PC-9 (cell line): ENCODE data around the gene PITX1. TPM values are rescaled to one million over a fixed set of nuclear protein-coding genes. Genes with fewer than 3 reads are reported as not detected.

Experiments
- BruUV-seq: library from RNA; stranded (reverse); fragments of 400-500 nt; replicated peaks from 2 replicates; lab custom pipeline; 2021; lab: Mats Ljungman, UMichigan
- CTCF ChIA-PET: fragments of 300-600 bp; sonication (Branson Sonifier 250); formaldehyde crosslinking; loops from one replicate; lab custom pipeline; 2022; ENCODE audit warnings: antibody characterized with exemption; lab: Charles Lee
- POLR2A ChIA-PET: fragments of 300-600 bp; sonication (Branson Sonifier 250); formaldehyde crosslinking; loops from one replicate; lab custom pipeline; 2022; ENCODE audit warnings: antibody characterized with exemption; ENCODE audit not compliant: unreplicated experiment; lab: Charles Lee
- DNase-seq, 2 experiments: peaks; one replicate each; pipeline versions ENCODE4 v3.0.0 to v3.0.0-alpha.2; 2015 to 2022; ENCODE audit warnings: mixed read lengths in 1 of 2
- H2AFZ ChIP-seq: fragments of 200-600 bp; sonication (generic); 2 replicates; pipeline ENCODE4 v1.8.1; 2017; ENCODE audit warnings: antibody characterized with exemption
- H3F3A ChIP-seq: fragments of 200-600 bp; sonication (generic); 2 replicates; pipeline ENCODE4 v1.8.1; 2017; ENCODE audit warnings: antibody characterized with exemption, mild to moderate bottlenecking, low read depth; ENCODE audit not compliant: insufficient read depth
- H3K27ac ChIP-seq: fragments of 200-600 bp; sonication (generic); 2 replicates; pipeline ENCODE4 v1.6.1; 2016; ENCODE audit warnings: mixed run types
- H3K27me3 ChIP-seq: fragments of 200-600 bp; sonication (generic); 2 replicates; pipeline ENCODE4 v1.6.1; 2016; ENCODE audit warnings: low read depth, mixed run types; ENCODE audit not compliant: insufficient read depth
- H3K36me3 ChIP-seq: fragments of 200-600 bp; sonication (generic); 2 replicates; pipeline ENCODE4 v1.6.1; 2016; ENCODE audit warnings: low read depth, mixed run types
- H3K4me1 ChIP-seq: fragments of 200-600 bp; sonication (generic); replicated peaks from 2 replicates; pipeline ENCODE4 v1.6.1; 2016; ENCODE audit warnings: mixed run types; ENCODE audit not compliant: insufficient read depth
- H3K4me2 ChIP-seq: fragments of 200-600 bp; sonication (generic); 2 replicates; pipeline ENCODE4 v1.6.1; 2017; ENCODE audit warnings: mixed run types
- H3K4me3 ChIP-seq: fragments of 200-600 bp; sonication (generic); 2 replicates; pipeline ENCODE4 v1.6.1; 2016; ENCODE audit warnings: mixed run types
- H3K79me2 ChIP-seq: fragments of 200-600 bp; sonication (generic); 2 replicates; pipeline ENCODE4 v1.6.1; 2017; ENCODE audit warnings: low read depth, mixed run types
- H3K9me2 ChIP-seq: fragments of 200-600 bp; sonication (generic); 2 replicates; pipeline ENCODE4 v1.8.1; 2017; ENCODE audit warnings: mild to moderate bottlenecking; ENCODE audit not compliant: insufficient read depth
- H3K9me3 ChIP-seq: fragments of 200-600 bp; sonication (generic); 2 replicates; pipeline ENCODE4 v1.8.1; 2016; ENCODE audit warnings: low read depth; ENCODE audit not compliant: insufficient read depth
- H4K20me1 ChIP-seq: fragments of 200-600 bp; sonication (generic); 2 replicates; pipeline ENCODE4 v1.8.1; 2017; ENCODE audit not compliant: insufficient read depth
- CTCF ChIP-seq: fragments of 200-600 bp; sonication (generic); conservative IDR thresholded peaks from 2 replicates; pipeline ENCODE4 v1.6.1; 2017; ENCODE audit warnings: mixed run types, antibody characterized with exemption, mild to moderate bottlenecking, moderate library complexity
- EZH2 ChIP-seq: fragments of 200-600 bp; sonication (generic); IDR thresholded peaks from 2 replicates; pipeline ENCODE4 v1.8.0; 2017; ENCODE audit warnings: antibody characterized with exemption, low read depth
- intact Hi-C: fragments of 100-400 bp; cut with micrococcal nuclease; formaldehyde crosslinking; loops from one replicate; pipeline ENCODE4 v1.10.0; 2022; ENCODE audit not compliant: unreplicated experiment
- total RNA-seq: library from RNA; stranded (reverse); gene quantifications from 2 replicates; pipeline ENCODE4 v1.2.3, GENCODE V29; 2021

The PITX1 gene
- total RNA-seq, 1 experiment from 2014 or later, result 27.8 TPM

GRCh38 chr5:135008981-135009735, 24.9 kb downstream of the PITX1 start:
- CTCF ChIA-PET, result no interaction called here
- POLR2A ChIA-PET, result no interaction called here

GRCh38 chr5:135008556-135008955, 25.5 kb downstream of the PITX1 start:
- Histone ChIP-seq H3K79me2 (no peaks in the 10 kb centered on the region), H3K27me3 (no peaks in the 10 kb centered on the region), H3F3A (no peaks in the 10 kb centered on the region), H3K4me1 (no peaks in the 10 kb centered on the region), H3K4me2 (no peak overlapping the region), H3K9me3 (no peaks in the 10 kb centered on the region; the same call in 1 of the 2 replicates), H3K27ac (no peak overlapping the region), H2AFZ (no peak overlapping the region), H4K20me1 (no peaks in the 10 kb centered on the region), H3K36me3 (no peaks in the 10 kb centered on the region), H3K9me2 (no peaks in the 10 kb centered on the region), H3K4me3 (no peak overlapping the region)
- intact Hi-C loops, result no loop called here
- no peak for DNase-seq
- CTCF ChIA-PET, result no interaction called here
- BruUV-seq, result no TSS peak
- TF ChIP-seq EZH2, result no peak
- no peak for TF ChIP-seq CTCF
- POLR2A ChIA-PET, result no interaction called here

More at GRCh38 chr5:135008981-135009735, 24.9 kb downstream of the PITX1 start:
- H4K20me1 ChIP-seq, result no peaks in the 10 kb centered on the region
- H3K27me3 ChIP-seq, result no peaks in the 10 kb centered on the region
- no TSS peak for BruUV-seq
- DNase-seq, result no peak
- no peaks in the 10 kb centered on the region for H3K4me1 ChIP-seq
- H3K79me2 ChIP-seq, result no peaks in the 10 kb centered on the region
- no peaks in the 10 kb centered on the region for H3K9me3 ChIP-seq
- H3F3A ChIP-seq, result no peaks in the 10 kb centered on the region
- no peak overlapping the region for H3K4me2 ChIP-seq
- no peak overlapping the region for H3K27ac ChIP-seq
- no peak overlapping the region for H3K4me3 ChIP-seq
- H3K36me3 ChIP-seq, result no peaks in the 10 kb centered on the region
- no peaks in the 10 kb centered on the region for H3K9me2 ChIP-seq
- no peak overlapping the region for H2AFZ ChIP-seq
- TF ChIP-seq EZH2 (no peak), CTCF (no peak)
- intact Hi-C loops, result no loop called here

GRCh38 chr5:135007749-135008363, 26.2 kb downstream of the PITX1 start:
- Histone ChIP-seq H3K36me3 (no peaks in the 10 kb centered on the region), H3K4me1 (no peaks in the 10 kb centered on the region), H3K4me3 (no peak overlapping the region), H3K27ac (no peak overlapping the region), H3K27me3 (no peaks in the 10 kb centered on the region), H4K20me1 (no peaks in the 10 kb centered on the region), H3K4me2 (no peak overlapping the region), H2AFZ (no peak overlapping the region), H3K9me3 (no peaks in the 10 kb centered on the region; the same call in 1 of the 2 replicates), H3F3A (no peaks in the 10 kb centered on the region), H3K79me2 (no peaks in the 10 kb centered on the region), H3K9me2 (no peaks in the 10 kb centered on the region)
- POLR2A ChIA-PET, result interaction anchor here (0.6 kb wide), 1 partner anchor 207 kb away, joined by 3 read pairs; no protein-coding TSS in a partner anchor
- no peak for DNase-seq
- TF ChIP-seq EZH2 (no peak), CTCF (no peak)
- no TSS peak for BruUV-seq
- CTCF ChIA-PET, result no interaction called here
- intact Hi-C loops, result no loop called here
